ENCODE results near the gene GOLGA8G.
"Not testable (repeated sequence)": the region's sequence is repeated elsewhere in the genome, so short reads cannot be mapped to it uniquely, and the experiment has no call there.

GOLGA8G gene

DNA sequence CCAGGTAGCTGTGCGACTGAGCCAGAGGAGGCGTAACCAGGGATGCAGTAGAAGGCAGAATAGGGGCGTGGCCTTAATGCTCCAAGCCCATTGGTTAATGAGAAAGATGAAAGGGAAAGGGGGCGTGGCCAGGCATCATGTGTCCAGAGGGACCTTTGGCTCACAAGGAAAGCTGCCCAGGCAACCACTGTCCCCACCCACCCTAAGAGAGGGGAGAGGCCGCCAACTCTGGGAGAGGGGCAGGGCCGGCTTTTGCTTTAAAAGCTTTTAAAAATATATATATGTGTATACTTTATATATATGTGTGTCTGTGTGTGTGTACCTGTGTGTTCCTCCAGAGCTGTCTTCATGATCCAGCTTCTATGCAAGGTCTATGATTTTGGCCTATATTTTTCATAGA, at the start of gene GOLGA8G:
Gene GOLGA8G, minus strand, starts transcription at position 18 of the 400 bp plus-strand sequence. CDS start 62 bp downstream, outside the sequence.
- DNase-seq (ENCODE audit: extremely low read depth, low read depth), result not testable (repeated sequence)

DNA sequence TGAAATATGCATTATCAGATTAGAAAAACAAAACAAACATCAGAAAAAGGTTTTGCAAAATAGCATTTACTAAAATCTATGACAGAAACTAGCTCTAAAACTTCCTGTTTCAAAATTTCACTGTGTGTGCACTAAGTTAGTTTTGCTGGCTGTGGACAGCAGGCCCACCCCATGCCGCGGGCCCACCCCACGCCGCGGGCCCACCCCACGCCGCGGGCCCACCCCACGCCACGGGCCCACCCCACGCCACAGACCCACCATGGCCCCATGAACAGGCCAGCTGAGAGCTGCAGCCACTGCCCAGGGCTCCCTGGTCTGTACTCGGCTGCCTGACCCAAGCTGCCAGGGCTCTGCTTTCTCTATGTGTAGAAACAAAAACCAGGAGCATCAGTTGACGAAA, 40.6 kb upstream of the GOLGA8G start:
- DNase-seq (ENCODE audit: extremely low read depth, low read depth), result not testable (repeated sequence)

DNA sequence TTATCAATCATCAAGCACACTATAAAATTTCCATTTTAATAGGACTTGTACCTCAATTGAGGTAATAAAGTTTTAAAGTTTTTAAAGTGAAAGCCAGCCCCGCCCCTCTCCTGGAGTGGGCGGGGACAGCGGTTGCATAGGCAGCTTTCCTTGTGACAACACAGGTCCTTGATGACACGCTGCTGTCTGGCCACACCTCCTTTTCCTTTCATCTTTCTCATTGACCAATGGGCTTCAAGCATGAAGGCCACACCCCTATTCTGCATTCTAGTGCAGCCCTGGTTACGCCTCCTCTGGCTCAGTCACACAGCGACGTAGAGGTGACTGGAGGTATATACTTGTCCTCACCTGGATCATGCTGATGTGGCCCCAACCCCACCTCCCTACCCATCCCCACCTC, 20.5 kb upstream of the GOLGA8G start, which contains the start of gene GOLGA6L25:
Gene GOLGA6L25, plus strand, starts transcription at position 301 of the 400 bp plus-strand sequence. Its CDS starts 61 bp downstream, at position 362.
- not testable (repeated sequence) for DNase-seq (ENCODE audit: extremely low read depth, low read depth)

DNA sequence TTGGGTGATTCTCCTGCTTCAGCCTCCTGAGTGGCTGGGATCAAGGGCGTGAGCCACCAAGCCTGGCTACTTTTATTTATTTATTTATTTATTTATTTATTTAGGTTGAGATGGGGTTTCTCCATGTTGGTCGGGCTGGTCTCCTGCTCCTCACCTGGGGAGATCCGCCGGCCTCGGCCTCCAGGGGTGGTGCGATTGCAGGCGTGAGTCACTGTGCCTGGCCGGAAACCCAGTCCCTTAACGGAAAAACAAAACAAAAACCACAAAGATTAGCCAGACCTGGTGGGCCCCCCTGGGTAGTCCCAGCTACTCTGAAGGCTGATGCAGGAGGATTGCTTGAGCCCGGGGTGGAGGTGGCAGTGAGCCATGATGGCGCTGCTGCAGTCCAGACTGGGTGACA, 17.6 kb downstream of the GOLGA8G start:
- DNase-seq (ENCODE audit: extremely low read depth, low read depth), result not testable (repeated sequence)

DNA sequence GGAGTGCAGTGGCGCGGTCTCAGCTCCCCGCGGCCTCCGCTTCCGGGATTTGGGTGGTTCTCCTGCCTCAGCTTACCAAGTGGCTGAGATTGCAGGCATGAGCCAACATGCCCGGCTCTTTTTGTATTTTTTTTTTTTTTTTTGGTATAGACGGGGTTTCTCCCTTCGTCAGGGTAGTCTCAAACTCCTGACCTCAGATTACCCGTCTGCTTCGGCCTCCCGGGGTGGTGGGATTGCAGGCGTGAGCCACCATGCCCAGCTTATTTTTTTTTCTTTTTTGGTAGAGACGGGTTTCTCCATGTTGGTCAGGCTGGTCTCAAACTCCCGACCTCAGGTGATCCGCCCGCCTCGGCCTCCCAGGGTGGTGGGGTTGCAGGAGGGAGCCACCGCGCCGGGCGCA, 18.6 kb downstream of the GOLGA8G start:
- not testable (repeated sequence) for DNase-seq (ENCODE audit: extremely low read depth, low read depth)

- not testable (repeated sequence) for DNase-seq (ENCODE audit: extremely low read depth, low read depth)
Measured at GRCh38 chr15:28508217-28508889, 24.4 kb downstream of the GOLGA8G start.

- DNase-seq (ENCODE audit: extremely low read depth, low read depth), result not testable (repeated sequence)
Measured at GRCh38 chr15:28481340-28481739, 51.4 kb downstream of the GOLGA8G start.

Data from AG09319 (cell line).